GM19324 (cell line): ENCODE data around the gene CYTL1.
"Not testable (repeated sequence)": the region's sequence is repeated elsewhere in the genome, so short reads cannot be mapped to it uniquely, and the experiment has no call there.

Source experiments
- ATAC-seq: cut with Tn5 transposase; IDR thresholded peaks from one replicate; pipeline ENCODE4 v1.9.1; 2021; ENCODE audit warnings: mild to moderate bottlenecking, moderate library complexity; ENCODE audit not compliant: unreplicated experiment, low FRiP score

The CYTL1 gene

DNA sequence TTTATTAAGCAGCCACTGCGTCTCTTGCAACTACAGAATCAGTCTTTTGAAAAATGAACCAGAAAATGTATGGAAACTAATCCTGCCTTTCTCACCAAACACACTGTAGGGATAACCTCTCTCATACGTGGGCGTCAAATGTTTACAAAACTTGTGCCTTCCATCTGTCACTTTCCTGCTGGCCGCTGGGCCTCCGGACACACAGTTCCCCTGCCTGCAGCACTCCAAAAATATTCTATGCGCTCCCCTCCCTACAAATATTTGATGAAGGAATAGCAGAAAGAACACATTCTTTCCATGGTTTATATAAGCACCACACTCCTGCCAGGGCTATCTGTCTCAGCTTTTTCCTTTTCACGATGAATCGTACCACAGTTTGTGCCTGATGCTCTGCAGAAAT, 14.9 kb upstream of the CYTL1 start:
- ATAC-seq = no peak

DNA sequence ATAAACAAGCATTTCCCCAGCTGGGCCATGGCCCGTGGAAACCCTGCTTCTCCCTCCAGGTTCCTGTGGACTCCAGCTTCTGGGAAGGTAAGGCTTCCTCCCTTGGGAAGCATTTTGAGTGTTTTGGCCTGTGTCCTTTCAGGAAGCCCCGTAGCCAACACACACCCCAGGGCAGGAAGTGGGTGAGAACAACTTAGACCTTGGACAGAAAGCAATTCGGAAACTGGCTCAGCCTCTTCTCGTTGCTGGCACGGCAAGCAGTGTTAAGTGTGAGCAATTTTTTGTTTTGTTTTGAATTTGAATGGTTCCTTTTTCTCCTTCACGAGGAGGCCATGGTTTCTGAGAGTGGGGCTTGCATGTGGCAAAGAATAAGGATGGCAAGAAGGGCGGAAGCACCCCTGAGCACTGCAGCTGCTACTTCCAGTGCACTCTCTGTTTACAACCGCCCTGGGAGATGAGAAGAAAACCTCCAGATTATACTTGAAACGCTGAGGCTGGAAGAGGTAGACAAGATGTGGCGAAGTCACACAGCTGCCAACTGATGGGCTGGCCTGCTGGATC, 14.1 kb upstream of the CYTL1 start:
- ATAC-seq = no peak

DNA sequence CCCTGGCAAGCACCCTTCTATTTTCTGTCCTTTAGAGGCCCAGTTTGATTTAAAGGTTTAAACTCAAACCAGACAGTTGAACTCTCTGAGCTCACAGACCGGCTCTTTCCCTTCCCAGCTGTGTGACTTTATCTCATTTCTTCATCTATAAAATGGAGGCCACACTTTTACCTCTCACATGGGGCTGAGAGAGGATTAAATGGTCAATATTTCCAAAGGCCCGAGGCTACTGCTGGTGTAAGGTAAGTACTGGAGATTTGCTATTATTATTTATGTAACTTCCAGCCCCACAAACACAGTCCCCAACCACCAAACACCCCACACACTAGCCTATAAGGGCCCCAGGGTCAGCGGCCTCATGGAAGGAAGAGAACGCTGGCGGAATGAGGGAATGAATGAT, 13.6 kb upstream of the CYTL1 start:
- ATAC-seq = no peak

DNA sequence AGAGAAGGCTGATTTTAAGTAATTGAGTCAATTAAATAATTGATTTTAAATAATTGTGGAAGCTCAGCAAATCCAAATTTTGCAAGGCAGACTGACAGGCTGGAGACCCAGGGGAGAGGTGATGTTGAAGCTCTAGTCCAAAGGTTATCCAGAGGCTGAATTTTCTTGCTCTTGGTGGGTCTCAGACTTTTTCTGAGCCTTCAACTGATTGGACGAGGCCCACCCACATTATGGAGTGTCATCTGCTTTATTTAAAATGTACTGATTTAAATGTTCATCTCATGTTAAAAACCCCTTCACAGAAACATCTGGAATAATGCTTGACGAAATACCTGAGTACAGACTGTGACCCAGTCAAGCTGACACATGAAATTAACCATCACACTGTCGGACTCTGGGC, 11.7 kb upstream of the CYTL1 start:
- ATAC-seq = no peak

DNA sequence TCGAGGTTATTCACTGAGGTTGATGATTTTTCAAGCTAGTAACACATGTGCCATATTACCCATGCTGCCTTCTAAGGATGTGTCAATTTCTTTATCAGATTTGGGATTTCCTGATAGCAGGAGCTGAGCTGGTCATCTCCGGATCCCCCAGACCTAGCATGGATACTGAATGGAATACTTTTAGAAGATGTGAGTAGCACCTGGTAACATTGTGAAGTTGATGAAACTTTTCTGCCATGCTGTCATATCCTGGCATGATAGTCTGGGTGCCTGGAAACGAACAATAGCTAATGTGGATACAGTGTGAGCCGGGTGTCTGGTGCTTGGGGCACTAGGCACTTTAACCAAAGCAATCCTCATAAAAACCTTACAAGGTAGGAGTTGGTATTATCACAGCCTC, 11.0 kb upstream of the CYTL1 start:
- no peak for ATAC-seq

DNA sequence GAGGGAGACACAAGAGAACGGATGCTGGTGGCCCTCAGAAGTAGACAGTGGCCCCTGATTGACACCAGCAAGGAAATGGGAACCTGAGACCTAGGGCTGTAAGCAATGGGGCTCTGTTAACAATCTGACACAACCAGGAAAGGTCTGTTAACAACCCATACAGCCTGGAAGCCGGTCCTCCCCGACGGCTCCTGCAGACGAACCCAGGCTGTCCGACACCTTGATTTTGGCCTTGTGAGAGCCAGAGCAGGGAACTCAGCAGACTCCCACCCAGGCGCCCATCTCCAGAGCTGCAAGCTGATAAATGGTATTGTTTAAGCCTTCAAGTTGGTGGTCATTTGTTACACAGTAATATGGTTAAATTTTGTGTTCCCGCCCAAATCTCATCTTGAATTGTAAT, 10.2 kb upstream of the CYTL1 start:
- no peak for ATAC-seq

DNA sequence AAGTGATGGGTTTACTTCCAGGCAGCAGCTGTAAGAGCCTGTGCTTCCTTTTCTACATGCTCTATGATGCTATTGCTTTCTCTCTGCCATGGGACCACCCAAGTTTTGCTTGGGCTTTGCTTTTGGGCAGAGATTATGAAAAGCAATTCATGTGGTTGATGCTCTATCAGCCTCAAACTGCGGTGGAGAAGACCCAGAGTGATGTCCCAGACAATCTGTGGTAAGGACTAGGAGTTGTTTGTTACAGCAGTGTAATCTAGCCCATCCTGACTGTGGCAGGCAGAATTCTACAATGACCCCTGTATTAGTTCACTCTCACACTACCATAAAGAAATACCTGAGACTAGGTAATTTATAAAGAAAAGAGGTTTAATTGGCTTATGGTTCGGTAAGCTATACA, 9.2 kb upstream of the CYTL1 start:
- ATAC-seq = no peak

DNA sequence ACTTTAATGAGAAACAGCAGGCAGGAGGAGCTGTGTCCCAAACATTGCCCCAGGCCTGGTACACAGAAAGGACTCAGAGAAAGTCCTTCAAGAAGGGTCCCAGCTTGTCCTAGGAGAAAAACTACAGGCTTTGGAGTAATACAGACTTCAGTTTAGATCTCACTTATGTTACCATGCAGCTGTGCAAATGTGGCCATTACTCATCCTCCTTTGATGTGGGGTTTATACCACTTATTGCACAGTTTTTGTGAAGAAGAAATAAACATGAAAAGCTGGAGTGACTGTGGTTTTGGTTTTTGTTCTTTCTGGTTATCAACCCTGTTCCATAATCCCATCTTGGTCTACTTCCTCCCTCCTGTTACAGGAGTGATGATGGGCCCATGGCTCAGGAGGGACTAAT, 8.1 kb upstream of the CYTL1 start:
- ATAC-seq = no peak

DNA sequence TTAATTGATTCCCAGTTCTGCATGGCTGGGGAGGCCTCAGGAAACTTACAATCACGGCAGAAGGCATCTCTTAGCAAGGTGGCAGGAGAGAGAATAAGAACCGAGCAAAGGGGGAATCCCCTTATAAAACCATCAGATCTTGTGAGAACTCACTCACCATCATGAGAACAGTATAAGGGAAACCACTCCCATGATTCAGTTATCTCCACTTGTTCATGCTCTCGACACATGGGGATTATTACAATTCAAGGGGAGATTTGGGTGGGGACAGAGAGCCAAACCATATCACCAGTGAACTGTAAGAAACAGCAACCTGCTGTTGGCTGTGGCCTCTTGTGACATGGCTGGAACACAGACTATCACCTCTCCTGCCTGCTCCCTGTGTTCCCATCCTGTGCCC, 7.1 kb upstream of the CYTL1 start:
- no peak for ATAC-seq

DNA sequence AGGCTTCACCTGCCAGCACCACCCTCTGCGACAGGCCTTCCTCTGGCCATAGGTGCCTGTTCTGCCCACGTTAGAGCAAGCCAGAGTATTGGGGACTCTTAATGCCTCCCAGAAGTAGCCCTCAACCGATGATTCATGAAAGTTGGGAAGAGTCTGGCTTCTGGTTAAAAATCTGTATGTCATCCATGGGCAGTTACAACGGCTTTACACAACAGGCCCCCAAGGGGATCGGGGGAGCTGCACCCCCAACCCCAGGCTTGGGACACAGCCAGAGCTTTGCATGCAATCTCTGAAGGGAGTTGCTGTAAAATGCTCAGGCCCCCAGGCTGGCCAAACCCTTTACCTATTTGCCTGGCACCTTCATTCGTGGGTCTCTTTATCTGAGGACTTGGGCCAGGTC, 5.4 kb upstream of the CYTL1 start:
- no peak for ATAC-seq

DNA sequence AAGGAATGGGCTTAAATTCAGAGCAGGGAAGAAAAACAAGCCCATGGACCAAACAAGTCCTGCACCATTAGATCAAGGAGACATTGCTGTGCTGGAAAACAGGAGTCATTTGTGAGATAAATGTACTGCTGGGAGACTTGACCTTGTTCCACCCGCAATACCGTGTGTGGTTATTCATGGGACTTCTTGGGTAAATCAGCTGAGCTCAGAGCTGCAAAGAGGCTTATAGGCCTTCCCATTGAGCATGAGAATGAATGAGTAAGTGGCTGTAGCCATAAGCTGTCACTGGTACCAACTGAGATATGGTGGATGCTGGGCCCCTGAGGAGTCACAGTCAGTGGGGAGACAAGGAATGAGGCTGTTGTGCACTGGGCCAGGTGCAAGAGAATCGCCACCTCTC, 2.3 kb upstream of the CYTL1 start:
- no peak for ATAC-seq

DNA sequence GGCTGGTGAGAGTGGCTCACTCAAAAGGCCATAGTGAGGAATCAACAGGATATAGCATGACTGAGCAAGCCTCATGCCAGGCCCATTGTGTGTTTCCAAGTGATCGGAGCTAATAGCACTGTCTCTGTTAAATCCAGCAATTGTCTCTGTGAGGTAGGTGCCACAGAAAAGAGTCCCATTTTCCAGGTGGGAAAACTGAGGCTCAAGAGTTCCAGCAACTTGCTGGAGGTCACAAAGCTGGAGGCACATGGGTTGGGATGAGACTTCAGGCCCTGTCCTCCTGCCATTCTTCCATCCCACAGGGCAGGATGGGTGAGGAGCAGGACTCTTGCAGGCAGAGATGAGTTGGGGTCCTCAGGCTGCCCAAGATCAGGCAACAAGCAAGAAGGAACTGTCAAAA, 1.1 kb upstream of the CYTL1 start:
- no peak for ATAC-seq

DNA sequence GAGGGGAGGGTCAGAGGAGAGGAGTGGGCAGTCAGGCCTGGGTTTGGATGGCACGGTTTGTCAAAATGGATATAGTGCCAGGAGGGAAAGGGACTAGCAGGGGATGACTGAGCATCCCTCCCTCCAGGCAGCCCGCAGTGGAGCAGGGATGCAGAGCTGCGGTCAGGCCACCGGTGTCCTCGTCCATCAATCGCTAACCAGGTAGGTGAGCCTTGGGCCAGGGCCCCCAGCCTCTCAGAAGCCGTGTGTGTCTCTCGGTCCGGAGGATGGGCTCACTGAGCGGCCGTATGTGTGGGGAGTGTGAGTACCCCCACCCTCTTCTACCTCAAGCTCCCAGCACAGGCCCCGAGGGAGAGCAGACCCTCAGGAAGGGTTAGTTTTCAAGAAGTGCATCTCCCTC, 538 bp upstream of the CYTL1 start:
- no peak for ATAC-seq

DNA sequence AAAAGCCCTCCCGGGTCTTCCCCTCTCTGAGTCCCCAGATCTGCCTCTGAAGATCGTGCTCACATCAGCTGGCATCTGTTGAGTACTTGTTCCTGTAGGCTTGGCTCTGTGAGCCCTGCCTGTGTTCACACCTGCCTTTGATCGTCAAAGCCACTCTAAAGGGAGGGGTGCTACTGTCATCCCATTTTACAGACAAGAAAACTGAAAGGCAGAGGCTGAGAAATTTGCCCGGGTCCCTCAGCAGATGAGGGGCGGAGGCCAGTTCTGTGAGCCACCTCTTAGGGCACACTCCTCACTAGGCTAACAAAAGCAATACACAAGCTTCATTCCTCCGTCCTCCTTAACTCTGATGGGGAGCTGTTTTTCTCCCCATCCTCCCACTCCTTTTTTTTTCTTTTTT, 655 bp downstream of the CYTL1 start:
- ATAC-seq = no peak

DNA sequence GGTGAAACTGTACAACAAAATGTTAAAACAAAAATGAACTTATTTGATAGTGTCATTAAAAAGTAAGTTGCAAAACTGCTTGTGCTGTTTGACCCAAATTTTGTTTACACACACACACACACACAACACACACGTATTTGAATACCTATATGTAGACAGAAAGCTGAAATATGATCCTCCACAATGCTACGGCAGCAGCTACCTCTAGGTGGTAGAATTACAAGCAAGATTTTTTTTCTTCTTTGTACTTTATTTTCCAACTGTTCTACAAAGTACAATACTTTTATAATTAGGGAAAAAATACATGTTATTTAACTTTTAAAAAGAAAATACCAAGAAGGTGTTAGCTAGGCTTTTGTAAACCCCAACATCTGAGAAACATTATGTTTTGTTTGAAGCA, 1.2 kb downstream of the CYTL1 start:
- ATAC-seq = no peak

DNA sequence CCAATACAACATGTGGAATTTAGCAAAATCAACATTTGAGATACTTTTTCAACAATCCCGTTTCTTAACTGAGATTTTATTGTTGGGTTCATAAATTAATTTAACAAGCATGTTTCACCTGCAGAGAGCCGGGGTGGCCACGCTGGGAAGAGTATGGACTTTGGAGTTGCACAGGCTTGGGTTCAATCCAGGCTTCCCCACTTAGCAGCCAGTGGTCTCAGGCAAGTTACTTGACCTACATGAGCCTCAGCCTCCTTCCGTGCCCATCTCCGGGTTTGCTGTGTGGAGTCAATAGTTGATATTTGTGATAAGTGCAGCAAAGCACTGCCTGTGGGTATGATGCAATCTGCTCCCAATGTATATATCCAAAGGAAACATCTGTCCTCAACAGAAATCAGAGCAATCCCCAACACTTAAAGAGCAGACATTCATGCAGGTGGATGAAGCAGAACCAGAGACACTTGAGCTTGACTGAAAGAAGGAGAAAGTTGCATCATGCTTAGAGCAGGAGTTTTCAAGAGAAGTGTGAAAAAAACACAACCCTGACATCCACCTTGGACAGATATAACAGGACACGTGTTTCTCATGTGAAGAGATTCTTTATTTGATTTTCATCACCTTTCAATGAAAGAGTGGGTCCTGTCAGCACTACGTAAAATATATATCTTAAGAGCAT, 5.1 kb downstream of the CYTL1 start:
- no peak for ATAC-seq

DNA sequence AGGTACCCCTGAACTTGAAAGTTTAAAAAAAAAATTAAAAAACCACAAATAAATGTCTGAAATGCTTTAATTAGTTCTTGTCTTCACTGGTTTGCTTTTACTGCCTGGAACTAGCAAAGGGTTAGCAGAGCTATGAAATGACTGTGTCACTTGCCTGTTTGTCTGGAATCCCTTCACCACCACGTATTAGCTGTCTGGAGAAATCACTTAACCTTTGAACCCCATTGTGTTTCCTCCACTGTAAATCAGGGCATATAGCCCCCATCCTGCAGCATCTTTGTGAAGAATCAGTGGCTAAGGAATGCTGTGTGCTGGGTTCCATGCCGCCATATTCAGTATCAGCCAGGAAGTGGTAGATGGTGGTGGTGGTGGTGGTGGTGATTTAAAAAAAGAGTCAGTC, 6.3 kb downstream of the CYTL1 start:
- no peak for ATAC-seq

DNA sequence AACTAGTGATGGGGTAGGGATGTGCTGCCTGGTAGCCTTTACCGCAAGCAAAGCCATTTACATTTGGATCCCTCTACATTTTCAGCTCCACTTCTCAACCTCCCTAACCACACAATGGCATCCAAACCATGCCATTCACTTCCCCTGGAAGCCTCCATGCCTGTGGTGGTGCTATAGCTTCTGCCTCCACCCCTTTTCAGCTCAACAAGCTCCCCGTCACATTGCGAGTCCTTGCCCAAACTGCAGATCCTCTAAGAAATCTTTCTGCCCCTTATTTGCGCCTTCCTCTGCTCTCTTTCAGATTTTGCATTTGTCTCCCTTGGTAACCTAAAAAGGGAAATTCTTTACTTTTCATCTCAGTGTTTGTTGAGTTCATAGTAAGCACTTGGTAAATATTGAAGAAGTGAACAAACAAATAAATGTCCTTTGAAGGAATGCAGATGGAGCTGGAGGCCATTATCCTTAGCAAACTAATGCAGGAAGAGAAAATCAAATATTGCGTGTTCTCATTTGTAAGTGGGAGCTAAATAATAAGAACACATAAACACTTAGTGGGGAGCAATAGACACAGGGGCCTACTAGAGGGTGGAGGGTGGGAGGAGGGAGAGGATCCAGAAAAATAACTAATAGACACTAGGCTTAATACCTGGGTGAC, 6.9 kb downstream of the CYTL1 start:
- no peak for ATAC-seq

DNA sequence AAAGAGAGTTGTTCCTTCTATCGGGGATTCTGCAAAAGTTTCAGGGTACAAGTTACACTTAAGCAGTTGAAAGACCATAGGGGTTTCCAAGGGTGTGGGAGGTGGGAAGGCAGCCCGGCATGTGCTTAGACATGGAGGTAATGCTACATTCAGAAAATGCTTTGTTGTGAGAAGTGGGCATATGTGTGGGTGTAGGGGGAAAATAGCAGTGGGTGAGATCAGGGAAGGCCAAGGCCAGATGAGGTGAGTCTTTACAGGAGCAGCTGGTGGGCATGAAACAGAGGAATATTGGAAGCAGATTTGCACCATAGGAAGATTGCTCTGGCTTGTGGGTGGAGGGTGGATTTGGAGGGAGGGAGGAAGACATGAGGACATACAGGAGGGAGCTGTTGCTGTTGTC, 8.3 kb downstream of the CYTL1 start:
- no peak for ATAC-seq

DNA sequence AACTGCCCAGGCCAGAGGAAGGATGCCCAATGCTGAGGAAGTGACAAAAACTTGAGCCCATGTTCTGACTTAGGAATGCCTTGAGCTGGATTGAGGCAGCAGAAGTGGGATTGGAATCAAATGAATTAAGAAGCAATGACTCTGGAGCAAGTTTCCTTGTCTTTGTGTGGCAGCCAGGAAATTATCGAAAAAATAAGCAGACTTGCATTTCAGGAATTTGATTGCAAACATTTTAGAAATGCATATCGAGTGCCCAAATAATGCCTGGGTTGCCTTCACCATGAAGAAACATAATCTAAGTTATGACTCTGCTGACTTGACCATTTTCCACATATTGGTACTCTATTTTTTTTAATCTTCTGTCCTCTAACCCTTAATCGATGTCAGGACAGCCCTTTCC, 9.5 kb downstream of the CYTL1 start:
- no peak for ATAC-seq

DNA sequence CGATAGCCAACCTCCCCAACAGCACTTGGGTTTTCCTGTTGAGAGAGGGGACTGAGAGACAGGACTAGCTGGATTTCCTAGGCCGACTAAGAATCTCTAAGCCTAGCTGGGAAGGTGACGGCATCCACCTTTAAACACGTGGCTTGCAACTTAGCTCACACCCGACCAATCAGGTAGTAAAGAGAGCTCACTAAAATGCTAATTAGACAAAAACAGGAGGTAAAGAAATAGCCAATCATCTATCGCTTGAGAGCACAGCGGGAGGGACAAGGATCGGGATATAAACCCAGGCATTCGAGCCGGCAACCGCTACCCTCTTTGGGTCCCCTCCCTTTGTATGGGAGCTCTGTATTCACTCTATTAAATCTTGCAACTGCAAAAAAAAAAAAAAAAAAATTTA, 12.3 kb downstream of the CYTL1 start:
- not testable (repeated sequence) for ATAC-seq

DNA sequence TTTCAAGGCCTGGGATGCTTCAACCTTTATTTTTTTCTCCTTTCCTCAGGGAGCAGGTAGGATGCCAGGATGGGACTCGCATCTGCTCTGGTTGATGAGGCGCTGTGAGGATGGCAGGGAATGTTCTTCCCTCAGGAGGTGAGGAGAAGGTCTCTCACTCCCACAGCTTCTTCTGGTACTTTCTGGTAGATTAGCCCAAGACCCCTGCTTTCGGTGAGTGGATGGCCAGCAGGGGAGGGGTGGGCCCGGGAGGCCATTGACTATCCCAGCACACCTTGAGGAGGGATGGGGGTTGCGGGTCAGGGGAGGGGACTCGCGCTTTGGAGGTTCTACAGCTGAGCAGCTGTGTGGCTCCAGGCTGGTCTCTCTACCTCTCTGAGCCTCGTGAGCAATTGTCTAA, 14.8 kb downstream of the CYTL1 start:
- no peak for ATAC-seq
